ENCODE data around the gene UBE2E2.

The UBE2E2 gene

DNA sequence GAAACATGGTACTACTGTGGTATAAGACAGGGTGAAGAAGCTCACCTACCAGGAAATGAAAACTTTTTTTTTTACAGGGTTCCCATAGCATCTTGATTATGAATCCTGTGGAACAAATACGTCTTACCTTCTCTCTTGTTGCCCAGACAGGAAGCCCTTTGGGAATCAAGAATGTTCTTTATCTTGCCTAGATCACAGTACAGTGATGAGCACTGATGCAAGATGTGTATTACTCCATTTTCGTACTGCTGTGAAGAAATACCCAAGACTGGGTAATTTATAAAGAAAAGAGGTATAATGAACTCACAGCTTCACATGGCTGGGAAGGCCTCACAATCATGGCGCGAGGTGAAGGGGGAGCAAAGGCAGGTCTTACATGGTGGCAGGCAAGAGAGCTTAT is 281.3 kb downstream of the UBE2E2 start:
- no peak for DNase-seq

DNA sequence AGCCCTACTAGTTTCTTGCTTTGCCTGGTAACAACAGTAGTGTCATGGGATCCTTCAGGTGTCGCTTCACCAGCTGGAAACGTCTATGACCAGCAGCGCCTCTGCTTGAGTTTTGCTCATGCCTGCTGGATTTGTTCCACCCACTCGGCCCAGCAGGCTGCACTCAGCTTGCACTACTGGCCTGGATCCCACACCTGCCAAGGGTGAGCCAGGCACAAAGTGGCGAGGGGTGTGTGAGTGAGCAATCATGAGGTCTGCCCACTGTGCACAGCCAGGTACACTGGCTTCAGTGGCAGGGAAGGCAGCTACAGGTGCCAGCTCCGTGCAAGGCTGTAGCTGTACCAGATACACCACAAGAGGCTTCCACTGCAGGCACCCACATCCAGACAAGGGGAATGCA is 282.8 kb downstream of the UBE2E2 start:
- no peak for DNase-seq

DNA sequence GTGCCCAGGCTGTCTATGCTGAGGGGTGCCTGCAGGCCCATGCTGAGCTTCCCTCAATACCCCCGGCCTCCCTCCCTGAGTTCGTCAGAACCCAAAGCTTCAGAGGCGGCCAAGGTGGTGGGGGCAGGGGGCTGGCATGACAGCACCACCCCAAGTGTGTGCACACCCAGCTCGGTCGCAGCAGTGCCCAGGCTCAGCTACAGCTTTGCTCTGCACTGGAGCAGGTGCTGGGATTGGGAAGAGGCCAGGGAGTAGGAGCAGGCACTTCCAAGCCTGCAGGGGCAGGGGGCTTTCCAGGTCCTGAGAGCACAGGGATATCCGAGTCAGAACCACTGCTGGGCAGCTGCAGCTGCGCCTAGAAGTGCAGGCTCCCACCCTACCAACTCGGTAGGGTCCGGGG is 283.9 kb downstream of the UBE2E2 start:
- no peak for DNase-seq

DNA sequence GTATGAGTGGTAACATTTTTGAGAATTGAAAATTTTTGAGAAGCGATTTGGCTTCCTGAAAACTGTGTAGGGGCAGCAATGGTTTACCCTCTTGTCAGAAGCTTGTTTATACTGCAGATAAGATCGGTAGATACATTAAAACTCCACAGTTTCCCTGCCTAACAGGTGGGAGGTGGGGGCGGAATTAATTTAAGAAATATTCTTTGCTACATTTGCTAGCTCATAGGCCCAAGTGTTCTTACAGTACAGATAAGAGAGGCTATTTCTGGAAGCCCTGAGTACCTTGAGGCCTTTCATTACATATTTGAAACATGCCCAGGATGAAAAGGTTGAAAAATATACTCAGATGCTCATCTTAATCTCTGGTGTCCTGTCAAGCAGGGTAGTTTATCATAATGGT is 285.5 kb downstream of the UBE2E2 start:
- no peak for DNase-seq

DNA sequence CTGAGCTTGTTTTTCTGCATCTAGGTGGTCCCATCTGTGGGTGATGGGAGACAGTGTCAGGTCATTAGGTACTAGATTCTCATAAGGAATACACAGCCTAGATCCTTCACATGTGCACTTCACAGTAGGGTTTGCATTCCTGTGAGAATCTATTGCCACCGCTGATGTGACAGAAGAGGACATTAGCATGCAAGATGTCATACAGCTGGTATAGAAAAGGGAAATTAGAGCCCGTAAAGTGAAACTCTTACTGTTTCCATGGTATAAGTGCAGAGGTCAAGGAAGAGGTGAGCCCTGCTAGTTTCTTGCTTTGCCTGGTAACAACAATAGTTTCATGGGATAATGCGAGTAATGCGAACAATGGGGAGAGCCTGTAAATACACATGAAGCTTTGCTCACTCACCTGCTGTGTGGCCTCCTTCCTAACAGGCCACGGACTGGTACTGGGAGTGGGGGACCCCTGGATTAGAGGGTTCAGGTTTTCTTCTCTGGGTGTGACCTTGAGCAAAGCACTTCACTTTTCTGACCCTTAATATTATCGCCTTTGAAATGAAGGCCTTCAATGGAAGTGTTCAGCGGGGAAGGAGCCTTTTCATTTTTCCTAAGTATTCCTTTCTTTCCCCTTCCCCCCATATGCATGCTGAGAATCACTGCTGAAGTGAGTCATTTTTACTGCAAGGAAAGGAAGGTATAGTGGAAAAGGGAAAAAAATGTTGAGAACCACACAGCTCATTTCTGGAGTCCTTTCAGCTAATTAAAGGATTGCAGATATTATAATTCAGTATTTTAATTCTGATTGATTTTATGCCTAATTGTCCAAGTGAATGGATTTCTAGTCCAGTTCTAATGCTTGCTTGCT is 286.4 kb downstream of the UBE2E2 start:
- no peak for DNase-seq

DNA sequence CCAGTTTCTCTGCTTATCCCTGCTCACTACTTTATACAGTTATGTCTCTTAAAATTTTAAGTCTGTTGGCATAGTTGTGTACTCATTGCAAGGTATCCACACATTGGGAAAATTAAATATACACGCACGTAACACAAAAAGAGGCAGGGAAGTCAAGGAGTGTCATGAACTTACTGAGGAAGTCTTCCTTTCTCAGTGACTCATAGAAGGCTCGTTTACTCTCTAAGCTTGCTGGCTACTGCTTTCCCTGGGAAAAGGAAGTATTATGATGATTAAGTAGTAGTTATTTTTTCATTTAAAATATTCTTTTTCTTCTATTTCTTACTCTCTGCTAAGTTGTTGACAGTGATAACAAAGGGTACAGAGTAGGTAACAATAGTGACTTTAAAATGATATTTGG is 287.3 kb downstream of the UBE2E2 start:
- no peak for DNase-seq

DNA sequence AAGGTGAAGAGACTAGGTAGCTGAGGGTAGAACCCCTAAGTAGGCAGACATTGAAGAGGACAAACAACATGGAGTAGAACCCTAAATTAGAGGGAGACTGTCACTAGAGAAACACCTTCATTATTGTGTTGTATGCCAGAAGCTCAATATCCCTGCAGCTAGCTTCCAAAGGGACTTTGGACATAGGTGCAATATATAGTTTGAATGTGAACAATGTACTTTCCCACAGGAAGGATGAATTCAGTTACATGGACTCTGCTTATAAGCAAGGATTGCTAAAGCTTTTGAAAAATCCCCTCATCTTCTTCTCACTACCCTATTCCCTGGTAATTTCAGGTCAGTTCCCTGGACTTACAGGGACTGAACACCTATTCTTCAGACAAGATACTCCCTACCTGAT is 288.9 kb downstream of the UBE2E2 start:
- DNase-seq, result no peak

DNA sequence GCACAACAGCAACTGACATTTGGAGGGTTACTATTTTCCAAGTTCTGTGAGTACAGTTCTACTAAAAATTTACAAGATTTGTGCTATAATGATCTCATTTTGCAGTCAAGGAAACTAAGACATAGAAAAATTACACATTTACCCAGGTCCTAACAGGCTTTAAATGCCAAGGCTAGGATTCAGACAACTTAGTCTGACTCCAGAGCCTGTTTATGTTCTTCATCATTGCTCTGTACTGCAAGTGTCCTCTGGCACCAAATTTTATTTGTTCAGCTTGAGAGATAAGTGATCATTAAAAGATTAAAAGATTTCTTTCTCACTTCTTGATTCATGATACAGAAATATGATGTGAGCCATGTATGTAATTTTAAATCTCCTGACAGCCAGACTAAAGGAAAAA is 290.8 kb downstream of the UBE2E2 start:
- no peak for DNase-seq

DNA sequence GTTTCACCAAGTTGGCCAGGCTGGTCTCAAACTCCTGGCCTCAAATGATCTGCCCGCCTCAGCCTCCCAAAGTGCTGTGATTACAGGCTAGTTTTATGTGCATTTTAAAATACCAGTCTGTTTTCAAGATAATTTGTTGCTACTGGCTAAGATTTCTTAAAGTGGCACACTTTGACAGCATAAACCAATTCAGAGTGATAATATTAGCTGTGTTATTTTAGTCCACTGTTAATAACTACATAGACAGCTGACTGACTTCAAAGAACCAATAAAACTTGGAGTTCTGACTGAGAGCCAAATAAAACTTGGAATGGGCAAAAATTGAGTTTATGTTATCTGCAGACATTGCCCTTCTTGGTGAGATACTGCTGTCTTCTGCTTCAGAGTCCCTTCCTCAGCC is 291.8 kb downstream of the UBE2E2 start:
- DNase-seq, result no peak

DNA sequence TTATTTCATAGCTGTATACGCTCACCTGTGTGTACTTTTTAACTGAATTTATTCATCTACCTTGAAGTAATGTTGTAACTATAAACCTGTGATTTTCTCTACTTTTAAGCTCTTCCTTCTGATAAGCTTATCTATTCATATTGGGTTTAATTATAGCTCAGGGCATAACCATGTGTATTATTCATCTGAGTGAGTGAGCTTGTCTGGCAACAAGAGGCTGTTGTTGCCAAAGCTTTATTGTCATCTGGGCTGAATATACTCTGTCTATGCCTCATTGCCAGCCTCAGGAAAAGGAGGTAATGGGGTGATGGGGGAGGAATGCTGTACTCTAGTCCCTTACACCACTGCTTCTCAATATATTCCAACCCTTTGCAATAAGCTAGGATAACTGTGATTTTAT is 292.4 kb downstream of the UBE2E2 start:
- DNase-seq, result no peak

DNA sequence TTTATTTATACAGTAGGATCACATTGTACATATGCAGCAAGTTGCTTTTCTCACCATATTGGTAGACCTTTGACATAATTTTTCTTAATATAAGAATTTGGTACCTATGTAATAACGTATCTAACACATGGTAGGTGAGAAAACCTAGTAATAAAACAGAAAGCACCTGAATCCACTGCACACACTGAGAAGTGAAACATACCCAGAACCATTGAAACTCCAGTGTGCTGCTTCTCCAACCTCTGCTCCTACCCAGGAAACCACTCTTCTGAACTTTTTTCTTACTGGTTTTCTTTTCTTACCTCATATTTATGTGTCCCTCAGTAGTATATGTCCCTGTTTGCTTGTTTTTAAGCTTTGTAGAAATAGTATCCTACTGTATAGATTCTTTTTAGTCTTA is 293.0 kb downstream of the UBE2E2 start:
- no peak for DNase-seq

DNA sequence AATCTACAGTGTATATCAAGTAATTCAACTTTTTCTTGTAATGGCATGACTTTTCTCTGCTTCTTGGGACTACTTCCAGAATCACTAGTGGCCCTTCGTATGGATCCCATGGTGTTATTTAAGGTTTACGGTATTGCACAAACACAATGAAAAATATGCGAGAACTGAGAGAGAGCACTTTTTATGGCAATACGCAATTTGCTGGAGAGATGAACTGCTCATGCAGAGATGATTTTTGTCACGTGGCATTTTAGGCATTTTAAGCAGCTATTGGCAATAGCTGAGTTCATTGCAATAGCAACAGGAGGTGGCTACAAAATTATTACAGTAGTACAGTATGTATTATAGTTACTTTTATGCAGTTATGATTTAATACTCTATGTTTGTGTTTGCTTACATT is 294.0 kb downstream of the UBE2E2 start:
- no peak for DNase-seq

DNA sequence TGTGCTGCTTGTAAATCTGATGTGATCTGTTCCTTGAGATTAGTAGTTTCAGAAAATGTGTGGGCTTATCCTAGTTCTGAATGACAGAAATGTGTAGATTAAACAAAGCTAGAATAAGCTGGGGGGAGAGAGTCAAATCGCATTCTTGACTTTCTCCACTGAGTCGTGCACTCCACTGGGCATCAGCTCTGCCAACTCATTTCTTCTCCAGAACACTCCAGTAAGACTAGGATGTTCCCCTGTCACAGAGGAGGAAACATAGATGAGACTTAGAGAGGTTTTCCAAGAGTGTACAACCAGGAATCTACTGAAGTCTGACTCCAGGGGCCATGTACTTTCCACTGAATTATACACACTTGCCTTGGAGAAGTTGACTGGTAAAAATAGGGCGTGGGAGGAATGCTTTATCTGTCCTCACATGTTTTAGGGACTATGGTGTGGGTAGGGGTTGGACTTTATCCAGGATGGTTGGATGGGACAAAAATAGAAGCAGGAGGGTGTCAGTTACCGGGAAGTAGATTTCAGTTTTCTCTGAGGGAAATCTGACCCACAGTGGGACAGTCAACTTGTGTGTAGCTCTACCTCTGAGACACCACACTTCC is 298.2 kb downstream of the UBE2E2 start:
- no peak for DNase-seq

DNA sequence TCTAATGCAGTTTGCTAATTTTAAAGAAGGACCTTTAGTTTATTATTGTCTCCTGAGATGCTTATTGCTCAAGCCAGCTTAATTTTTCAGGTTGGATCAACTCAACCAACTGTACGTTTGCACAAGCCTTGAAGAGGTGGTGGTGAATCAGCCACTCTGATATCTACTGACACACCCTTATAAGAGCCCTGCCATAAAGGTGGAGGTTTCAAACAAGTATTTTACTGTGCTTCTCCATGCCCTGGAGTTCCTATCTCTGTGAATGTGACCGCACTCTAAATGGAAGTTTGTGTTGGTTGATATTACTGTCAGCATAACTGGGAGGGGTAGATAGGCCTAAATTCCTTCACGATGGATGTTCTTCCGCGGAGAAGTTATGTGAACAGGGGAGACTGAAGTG is 305.3 kb downstream of the UBE2E2 start:
- no peak for DNase-seq

DNA sequence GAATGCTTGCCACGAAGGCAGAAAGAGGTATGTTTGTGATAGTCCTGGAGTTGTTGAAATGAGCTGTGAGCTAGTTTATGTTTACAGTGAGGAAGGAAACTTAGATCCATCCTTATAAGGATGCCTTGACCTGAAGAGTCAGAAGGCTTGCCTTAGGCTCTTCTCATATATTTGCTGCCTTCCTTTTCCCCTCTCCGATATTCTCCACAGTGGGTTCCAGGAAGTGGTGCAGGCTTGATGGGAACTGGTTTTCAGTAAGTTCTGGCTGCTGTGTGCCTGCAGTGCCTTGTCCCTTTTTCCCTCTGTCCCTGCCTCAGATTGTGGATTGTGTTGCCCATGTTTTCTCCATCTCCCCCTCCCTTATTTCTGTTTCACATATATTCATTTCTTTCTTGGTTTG is 315.3 kb downstream of the UBE2E2 start:
- DNase-seq, result no peak

DNA sequence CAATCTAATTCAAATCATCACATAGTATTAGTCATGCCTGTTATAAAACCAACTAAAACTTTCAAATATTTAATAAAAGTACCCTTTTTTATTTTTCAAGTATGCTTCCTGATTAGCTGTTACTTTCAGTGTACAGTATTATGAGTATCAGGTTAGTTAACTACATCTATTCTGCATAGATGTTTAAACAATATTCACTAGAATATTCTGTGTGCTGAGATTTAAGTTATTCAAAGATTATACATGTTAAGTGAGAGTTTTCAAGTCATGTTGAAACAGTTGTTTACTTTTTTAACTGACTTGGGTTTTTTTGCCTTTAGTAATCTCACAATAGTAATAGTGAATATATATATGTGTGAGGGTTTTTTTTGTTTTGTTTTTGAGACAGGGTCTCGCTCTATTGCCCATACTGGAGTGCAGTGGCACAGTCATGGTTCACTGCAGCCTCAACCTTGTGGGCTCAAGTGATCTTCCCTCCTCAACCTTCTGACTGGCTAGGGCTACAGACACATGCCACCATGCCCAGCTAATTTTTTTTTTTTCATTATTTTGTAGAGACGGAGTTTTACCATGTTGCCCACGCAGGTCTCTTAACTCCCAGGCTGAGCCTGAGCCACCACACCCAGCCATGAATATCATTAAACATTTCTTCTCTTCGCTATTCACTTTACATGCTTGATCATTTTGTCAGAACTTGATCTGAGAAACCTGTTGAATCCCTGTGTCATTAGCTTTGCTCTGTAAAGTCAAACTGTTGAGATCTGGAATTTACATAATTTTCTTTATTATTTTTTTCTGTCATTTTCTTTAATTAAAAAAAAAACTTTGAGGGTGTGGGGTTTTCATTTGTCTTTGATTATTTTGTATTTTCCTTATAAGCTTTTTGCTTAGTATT is 316.4 kb downstream of the UBE2E2 start:
- DNase-seq, result no peak

DNA sequence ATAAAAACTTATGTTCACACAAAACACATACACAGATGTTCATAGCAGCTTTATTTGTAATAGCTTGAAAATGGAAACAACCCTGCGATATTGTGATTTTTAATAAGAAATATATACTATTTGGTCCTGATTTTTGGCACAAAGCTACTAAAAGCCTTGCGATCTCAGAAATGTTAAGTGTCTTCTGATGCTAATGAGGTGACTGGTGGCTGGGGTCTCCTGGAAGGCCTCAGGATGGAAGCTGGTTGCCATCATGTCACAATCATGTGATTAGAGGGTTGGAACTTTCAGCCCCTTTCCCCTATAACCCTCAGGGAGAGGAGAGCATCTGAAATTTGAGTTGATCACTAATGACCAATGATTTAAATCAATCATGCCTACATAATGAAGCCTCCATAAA is 324.2 kb downstream of the UBE2E2 start:
- no peak for DNase-seq

DNA sequence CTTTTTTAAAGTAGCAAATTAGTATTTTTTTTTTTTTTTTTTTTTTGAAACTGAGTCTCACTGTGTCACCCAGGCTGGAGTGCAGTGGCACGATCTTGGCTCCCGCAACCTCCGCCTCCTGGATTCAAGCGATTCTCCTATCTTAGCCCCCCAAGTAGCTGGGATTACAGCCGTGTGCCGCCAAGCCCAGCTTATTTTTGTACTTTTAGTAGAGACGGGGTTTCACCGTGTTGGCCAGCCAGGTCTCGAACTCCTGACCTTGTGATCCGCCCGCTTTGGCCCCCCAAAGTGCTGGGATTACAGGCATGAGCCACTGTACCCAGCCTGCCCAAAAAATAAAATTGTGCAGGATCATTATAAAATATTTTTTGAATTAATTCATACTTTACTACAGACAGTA is 330.5 kb downstream of the UBE2E2 start:
- no peak for DNase-seq

DNA sequence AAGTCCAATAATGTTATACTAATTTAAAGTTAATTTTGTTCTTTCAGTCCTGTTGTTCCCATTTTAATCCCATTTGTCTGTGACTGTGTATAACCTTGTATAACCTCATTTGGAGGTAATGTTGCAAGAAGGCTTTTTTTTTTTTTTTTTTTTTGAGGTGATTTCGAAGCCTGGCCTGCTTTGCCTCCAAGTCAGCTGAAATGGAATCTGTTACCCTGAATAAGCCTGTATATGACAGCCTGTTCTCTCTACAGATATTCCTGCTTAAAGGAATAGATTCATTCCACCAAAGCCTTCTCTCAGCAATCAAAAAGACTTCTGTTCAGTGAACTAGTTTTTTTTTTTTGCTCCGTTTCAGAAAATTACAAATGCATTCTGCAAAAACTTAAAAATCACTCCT is 330.9 kb downstream of the UBE2E2 start:
- DNase-seq, result no peak

DNA sequence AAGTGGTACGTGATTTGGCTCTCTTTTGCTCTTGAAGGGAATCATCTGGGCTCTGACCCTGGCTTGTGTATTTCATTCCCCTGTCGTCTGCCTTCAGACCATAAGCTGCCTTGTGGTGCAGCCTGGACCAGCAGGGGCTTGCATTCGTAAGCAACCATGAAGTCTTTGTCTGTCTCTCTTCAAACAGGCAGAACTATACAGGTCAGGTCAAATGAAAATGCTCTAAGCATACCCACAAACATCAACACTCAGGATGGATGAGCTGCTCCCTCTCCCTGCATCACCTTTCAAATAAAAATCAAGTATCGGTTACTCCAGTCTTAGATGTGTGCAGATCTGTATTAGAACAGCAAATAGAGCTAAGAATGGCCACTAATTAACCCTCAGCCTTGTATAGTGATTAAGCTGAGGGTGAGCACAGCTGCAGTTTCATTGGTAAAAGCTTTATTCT is 334.0 kb downstream of the UBE2E2 start:
- no peak for DNase-seq

DNA sequence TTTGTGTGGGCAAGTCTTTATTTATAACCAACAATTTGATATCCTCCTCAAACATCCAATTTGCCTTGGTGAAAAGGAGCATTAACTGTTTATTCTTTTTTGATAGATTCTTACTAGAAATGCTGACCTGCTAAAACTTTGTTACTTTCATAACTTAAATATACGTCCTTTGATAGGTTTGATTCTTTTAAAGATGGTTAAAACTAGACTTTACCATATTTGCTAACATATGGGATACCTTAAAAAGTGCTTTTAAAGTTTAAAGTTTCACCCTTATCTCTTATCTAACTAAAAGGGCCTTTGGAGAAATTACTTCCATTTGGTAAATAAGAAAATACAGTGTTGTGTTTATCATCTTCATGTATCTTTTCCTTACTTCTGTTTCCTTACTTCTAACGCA is 336.1 kb downstream of the UBE2E2 start:
- no peak for DNase-seq

DNA sequence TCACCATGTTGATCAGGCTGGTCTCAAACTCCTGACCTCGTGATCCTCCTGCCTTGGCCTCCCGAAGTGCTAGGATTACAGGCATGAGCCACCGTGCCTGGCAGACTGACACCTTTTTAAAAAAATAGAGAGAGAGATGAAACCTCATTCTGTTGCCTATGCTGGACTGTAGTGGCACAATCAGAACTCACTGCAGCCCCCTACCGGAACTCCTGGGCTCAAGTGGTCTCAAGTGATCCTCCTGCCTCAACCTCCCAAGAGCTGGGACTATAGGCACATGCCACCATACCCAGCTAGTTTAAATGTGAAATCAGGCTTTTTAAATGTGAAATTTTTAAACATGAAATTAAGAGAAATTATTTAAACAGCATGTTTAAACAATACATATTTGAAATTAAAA is 337.5 kb downstream of the UBE2E2 start:
- DNase-seq, result no peak

DNA sequence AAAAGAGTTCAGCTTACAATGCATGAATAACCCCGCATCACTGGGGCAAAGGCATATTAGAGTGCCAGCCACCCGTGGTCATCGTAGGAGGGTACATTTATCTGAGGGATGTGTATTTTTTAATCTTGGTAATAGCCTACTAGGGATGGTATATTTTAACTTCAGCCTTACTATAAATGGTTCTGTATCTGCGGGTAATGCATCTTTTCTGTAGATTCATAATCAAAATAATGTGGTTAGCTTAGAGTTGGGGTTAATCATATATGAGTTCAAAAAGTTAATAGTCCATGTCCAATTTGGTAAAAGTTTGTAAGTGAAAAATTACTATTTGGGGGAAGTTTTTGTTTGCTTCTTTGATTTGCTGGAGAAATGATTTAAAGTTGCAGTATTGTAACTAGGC is 339.0 kb downstream of the UBE2E2 start:
- no peak for DNase-seq

DNA sequence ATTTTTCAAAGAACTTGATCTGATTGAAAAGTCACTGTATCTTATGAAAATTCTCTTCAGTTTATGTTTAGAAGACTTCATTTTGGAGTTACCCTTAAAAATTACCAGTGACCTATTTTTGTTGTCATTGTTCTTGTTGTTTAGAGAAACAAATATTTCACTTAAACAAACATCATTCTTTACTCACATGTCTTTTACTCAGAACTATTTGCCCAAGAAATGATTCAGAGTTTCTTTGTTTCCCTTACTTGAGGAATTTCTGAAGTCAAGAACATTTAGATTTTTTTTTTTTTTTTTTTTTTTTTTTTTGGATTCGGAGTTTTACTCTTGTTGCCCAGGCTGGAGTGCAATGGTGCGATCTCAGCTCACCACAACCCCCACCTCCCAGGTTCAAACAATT is 343.1 kb downstream of the UBE2E2 start:
- DNase-seq, result no peak
